ENCODE data around the gene WNT3. TPM values are rescaled to one million over a fixed set of nuclear protein-coding genes. Genes with fewer than 3 reads are reported as not detected.

The WNT3 gene
- total and polyA plus RNA-seq, 2 experiments from 2014 or later: 2.7 to 3.4 TPM

DNA sequence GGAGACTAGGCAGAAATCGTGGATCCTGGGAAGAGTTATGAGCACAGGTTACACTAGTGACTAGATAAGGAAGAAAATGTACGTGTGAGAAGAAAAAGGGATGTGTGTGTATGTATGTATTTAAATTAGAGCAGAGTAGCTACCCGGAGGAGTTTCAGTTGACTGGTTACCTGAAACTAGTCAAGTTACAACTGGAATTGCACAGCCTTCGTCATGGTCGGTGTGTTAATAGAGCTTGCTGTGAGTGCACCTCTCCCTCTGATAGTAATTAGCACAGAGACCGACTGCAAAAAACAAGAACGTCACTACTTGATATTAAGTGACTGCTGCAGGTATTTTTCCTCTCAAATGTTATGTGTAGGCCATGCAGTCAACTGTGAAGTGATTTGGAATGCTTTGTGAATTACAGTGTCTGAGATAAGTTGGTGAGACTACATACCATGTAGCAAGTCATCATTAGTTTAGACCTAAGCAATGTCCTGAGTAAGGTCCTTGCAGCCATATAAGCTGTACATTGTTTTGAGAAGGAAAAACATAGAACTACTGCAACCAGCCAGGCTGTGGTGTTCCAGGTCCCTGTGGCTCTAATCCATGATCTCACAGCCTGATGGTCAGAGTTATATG, 95.7 kb downstream of the WNT3 start (continued):
- TF ChIP-seq, protein P1, sequence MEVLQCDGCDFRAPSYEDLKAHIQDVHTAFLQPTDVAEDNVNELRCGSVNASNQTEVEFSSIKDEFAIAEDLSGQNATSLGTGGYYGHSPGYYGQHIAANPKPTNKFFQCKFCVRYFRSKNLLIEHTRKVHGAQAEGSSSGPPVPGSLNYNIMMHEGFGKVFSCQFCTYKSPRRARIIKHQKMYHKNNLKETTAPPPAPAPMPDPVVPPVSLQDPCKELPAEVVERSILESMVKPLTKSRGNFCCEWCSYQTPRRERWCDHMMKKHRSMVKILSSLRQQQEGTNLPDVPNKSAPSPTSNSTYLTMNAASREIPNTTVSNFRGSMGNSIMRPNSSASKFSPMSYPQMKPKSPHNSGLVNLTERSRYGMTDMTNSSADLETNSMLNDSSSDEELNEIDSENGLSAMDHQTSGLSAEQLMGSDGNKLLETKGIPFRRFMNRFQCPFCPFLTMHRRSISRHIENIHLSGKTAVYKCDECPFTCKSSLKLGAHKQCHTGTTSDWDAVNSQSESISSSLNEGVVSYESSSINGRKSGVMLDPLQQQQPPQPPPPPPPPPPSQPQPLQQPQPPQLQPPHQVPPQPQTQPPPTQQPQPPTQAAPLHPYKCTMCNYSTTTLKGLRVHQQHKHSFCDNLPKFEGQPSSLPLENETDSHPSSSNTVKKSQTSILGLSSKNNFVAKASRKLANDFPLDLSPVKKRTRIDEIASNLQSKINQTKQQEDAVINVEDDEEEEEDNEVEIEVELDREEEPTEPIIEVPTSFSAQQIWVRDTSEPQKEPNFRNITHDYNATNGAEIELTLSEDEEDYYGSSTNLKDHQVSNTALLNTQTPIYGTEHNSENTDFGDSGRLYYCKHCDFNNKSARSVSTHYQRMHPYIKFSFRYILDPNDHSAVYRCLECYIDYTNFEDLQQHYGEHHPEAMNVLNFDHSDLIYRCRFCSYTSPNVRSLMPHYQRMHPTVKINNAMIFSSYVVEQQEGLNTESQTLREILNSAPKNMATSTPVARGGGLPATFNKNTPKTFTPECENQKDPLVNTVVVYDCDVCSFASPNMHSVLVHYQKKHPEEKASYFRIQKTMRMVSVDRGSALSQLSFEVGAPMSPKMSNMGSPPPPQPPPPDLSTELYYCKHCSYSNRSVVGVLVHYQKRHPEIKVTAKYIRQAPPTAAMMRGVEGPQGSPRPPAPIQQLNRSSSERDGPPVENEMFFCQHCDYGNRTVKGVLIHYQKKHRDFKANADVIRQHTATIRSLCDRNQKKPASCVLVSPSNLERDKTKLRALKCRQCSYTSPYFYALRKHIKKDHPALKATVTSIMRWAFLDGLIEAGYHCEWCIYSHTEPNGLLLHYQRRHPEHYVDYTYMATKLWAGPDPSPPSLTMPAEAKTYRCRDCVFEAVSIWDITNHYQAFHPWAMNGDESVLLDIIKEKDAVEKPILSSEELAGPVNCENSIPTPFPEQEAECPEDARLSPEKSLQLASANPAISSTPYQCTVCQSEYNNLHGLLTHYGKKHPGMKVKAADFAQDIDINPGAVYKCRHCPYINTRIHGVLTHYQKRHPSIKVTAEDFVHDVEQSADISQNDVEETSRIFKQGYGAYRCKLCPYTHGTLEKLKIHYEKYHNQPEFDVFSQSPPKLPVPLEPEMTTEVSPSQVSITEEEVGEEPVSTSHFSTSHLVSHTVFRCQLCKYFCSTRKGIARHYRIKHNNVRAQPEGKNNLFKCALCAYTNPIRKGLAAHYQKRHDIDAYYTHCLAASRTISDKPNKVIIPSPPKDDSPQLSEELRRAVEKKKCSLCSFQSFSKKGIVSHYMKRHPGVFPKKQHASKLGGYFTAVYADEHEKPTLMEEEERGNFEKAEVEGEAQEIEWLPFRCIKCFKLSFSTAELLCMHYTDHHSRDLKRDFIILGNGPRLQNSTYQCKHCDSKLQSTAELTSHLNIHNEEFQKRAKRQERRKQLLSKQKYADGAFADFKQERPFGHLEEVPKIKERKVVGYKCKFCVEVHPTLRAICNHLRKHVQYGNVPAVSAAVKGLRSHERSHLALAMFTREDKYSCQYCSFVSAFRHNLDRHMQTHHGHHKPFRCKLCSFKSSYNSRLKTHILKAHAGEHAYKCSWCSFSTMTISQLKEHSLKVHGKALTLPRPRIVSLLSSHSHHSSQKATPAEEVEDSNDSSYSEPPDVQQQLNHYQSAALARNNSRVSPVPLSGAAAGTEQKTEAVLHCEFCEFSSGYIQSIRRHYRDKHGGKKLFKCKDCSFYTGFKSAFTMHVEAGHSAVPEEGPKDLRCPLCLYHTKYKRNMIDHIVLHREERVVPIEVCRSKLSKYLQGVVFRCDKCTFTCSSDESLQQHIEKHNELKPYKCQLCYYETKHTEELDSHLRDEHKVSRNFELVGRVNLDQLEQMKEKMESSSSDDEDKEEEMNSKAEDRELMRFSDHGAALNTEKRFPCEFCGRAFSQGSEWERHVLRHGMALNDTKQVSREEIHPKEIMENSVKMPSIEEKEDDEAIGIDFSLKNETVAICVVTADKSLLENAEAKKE (CRISPR knock-in tag; IDR thresholded peaks at IDR 0.05): no peak
- no peak for TF ChIP-seq NANOG (IDR thresholded peaks at IDR 0.05; ENCODE audit: borderline replicate concordance)

DNA sequence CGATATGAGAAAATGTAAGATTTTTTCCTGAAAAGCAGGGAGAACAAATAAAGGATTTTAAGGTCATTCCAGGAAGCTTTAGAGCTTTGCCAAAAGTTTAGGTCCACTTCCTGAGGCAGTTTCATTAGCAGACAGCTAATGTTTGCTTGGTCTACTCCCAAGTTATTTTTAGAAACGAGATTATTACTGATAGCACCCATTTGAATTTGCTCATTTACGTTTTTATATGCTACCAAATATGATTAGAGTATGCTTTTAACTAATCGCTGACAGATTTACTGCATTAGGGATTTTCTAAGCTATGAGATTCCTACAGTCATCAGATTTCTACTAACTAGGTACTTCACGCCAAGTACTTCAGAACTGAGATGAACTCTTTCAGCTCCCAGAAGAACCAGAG, 98.1 kb downstream of the WNT3 start:
- Histone ChIP-seq H3F3A (replicated peaks; ENCODE audit: low read depth) (no peaks in the 10 kb centered on the region), H3K4me1 (ENCODE audit: insufficient read depth) (no peaks in the 10 kb centered on the region), H3K4me2 (no peak overlapping the region), H4K20me1 (replicated peaks; ENCODE audit: insufficient read depth) (no peaks in the 10 kb centered on the region), H3K9me2 (ENCODE audit: insufficient read depth) (no peaks in the 10 kb centered on the region), H3K4me3 (no peak overlapping the region), H3K36me3 (ENCODE audit: insufficient read depth) (no peaks in the 10 kb centered on the region), H3K27me3 (ENCODE audit: insufficient read depth) (no peaks in the 10 kb centered on the region), H2AFZ (no peak overlapping the region), H3K27ac (ENCODE audit: low read depth) (no peak overlapping the region; the same call in 1 of the 2 replicates), H3K79me2 (replicated peaks; ENCODE audit: insufficient read depth) (no peaks in the 10 kb centered on the region)
- H3K4me3 Mint-ChIP-seq: no peak overlapping the region
- DNase-seq (ENCODE audit: low spot score) (no peak), ATAC-seq (no peak)
- peaks cover 2% of the 10 kb centered on the region; the same call in 2 of the 3 replicates for H3K4me1 Mint-ChIP-seq
- H3K27ac Mint-ChIP-seq: no peak overlapping the region
- H3K27me3 Mint-ChIP-seq (ENCODE audit: insufficient read depth, low read depth, poor library complexity): no peaks in the 10 kb centered on the region
- no peaks in the 10 kb centered on the region for H3K36me3 Mint-ChIP-seq (ENCODE audit: low read depth)
- H3K9me3 Mint-ChIP-seq: no peaks in the 10 kb centered on the region
- TF ChIP-seq ZNF331 (CRISPR knock-in tag; IDR thresholded peaks at IDR 0.05; ENCODE audit: low read depth): no peak
- TF ChIP-seq CREB1 (CRISPR knock-in tag; IDR thresholded peaks at IDR 0.05; ENCODE audit: low read depth): no peak
- TF ChIP-seq POLR2AphosphoS5 (IDR thresholded peaks at IDR 0.05; ENCODE audit: low read depth): no peak
- TF ChIP-seq EZH2 (IDR thresholded peaks at IDR 0.05; ENCODE audit: low read depth, unreplicated experiment): no peak
- TF ChIP-seq ZNF114 (CRISPR knock-in tag; IDR thresholded peaks at IDR 0.05): no peak
- TF ChIP-seq STAT1 (IDR thresholded peaks at IDR 0.05; ENCODE audit: unreplicated experiment): no peak
- TF ChIP-seq, protein P2, sequence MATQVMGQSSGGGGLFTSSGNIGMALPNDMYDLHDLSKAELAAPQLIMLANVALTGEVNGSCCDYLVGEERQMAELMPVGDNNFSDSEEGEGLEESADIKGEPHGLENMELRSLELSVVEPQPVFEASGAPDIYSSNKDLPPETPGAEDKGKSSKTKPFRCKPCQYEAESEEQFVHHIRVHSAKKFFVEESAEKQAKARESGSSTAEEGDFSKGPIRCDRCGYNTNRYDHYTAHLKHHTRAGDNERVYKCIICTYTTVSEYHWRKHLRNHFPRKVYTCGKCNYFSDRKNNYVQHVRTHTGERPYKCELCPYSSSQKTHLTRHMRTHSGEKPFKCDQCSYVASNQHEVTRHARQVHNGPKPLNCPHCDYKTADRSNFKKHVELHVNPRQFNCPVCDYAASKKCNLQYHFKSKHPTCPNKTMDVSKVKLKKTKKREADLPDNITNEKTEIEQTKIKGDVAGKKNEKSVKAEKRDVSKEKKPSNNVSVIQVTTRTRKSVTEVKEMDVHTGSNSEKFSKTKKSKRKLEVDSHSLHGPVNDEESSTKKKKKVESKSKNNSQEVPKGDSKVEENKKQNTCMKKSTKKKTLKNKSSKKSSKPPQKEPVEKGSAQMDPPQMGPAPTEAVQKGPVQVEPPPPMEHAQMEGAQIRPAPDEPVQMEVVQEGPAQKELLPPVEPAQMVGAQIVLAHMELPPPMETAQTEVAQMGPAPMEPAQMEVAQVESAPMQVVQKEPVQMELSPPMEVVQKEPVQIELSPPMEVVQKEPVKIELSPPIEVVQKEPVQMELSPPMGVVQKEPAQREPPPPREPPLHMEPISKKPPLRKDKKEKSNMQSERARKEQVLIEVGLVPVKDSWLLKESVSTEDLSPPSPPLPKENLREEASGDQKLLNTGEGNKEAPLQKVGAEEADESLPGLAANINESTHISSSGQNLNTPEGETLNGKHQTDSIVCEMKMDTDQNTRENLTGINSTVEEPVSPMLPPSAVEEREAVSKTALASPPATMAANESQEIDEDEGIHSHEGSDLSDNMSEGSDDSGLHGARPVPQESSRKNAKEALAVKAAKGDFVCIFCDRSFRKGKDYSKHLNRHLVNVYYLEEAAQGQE (IDR thresholded peaks at IDR 0.05; ENCODE audit: unreplicated experiment): no peak
- TF ChIP-seq, protein P3, sequence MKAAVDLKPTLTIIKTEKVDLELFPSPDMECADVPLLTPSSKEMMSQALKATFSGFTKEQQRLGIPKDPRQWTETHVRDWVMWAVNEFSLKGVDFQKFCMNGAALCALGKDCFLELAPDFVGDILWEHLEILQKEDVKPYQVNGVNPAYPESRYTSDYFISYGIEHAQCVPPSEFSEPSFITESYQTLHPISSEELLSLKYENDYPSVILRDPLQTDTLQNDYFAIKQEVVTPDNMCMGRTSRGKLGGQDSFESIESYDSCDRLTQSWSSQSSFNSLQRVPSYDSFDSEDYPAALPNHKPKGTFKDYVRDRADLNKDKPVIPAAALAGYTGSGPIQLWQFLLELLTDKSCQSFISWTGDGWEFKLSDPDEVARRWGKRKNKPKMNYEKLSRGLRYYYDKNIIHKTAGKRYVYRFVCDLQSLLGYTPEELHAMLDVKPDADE (IDR thresholded peaks at IDR 0.05): no peak
